GM12878 (cell line): ENCODE data around the gene OR10R2. TPM values are rescaled to one million over a fixed set of nuclear protein-coding genes. Genes with fewer than 3 reads are reported as not detected.

Experiments used
- ATAC-seq: fragments of 200-7000 bp; cut with Tn5 transposase; 3 replicates; pipeline ENCODE4 v1.9.1; 2020; ENCODE audit warnings: mild to moderate bottlenecking, moderate library complexity
- BruUV-seq: library from RNA; stranded (reverse); fragments of 400-500 nt; replicated peaks from 2 replicates; lab custom pipeline; 2021; lab: Mats Ljungman, UMichigan
- CTCF ChIA-PET: fragments of 300-600 bp; sonication (Branson Sonifier 250); formaldehyde crosslinking; extraction: SDS; loops from one replicate; lab custom pipeline; 2021; ENCODE audit warnings: inconsistent platforms; lab: Yijun Ruan, JAX
- POLR2A ChIA-PET: fragments of 350-600 bp; formaldehyde crosslinking; extraction: SDS; loops from one replicate; lab custom pipeline; 2021; ENCODE audit warnings: inconsistent platforms; lab: Charles Lee
- RAD21 ChIA-PET: fragments of 300-600 bp; sonication (Branson Sonifier 250); formaldehyde crosslinking; loops from one replicate; lab custom pipeline; 2023; ENCODE audit warnings: antibody characterized with exemption; ENCODE audit not compliant: unreplicated experiment; lab: Charles Lee
- SMC1A ChIA-PET: fragments of 300-600 bp; sonication (Branson Sonifier 250); formaldehyde crosslinking; loops from one replicate; lab custom pipeline; 2023; ENCODE audit not compliant: unreplicated experiment, uncharacterized antibody; lab: Charles Lee
- DNase-seq: peaks from one replicate; pipeline ENCODE4 v3.0.0-alpha.2; 2011; ENCODE audit warnings: low read depth, low spot score
- FAIRE-seq: peaks from 3 replicates; lab custom pipeline; 2011; peaks lifted over from hg19 to GRCh38; lab: Jason Lieb, UNC
- H2AFZ ChIP-seq: 2 replicates; pipeline ENCODE4 v1.6.0; 2011; ENCODE audit warnings: low read depth, low read length, control low read depth; ENCODE audit not compliant: control insufficient read depth
- H3K27ac ChIP-seq: 2 replicates; pipeline ENCODE4 v1.5.1; 2011; ENCODE audit warnings: control low read depth; ENCODE audit not compliant: control insufficient read depth, insufficient read depth
- H3K27me3 ChIP-seq, 2 experiments: replicated peaks in 1 of 2; 2 replicates each; pipeline versions ENCODE4 v1.6.0 to v1.6.1; 2011; ENCODE audit warnings: low read length in 1 of 2; ENCODE audit not compliant: control insufficient read depth in 2 of 2, insufficient read depth in 2 of 2
- H3K36me3 ChIP-seq, 2 experiments: 2 replicates each; pipeline ENCODE4 v1.5.1; 2011; ENCODE audit warnings: low read length in 1 of 2; ENCODE audit not compliant: control insufficient read depth in 2 of 2, insufficient read depth in 2 of 2
- H3K4me1 ChIP-seq: 2 replicates; pipeline ENCODE4 v1.6.1; 2011; ENCODE audit warnings: mild to moderate bottlenecking, low read length, moderate library complexity, mixed read lengths; ENCODE audit not compliant: control insufficient read depth, insufficient read depth
- H3K4me2 ChIP-seq: 2 replicates; pipeline ENCODE4 v1.6.0; 2011; ENCODE audit warnings: control low read depth; ENCODE audit not compliant: control insufficient read depth, insufficient read depth
- H3K4me3 ChIP-seq: fragments of 200-600 bp; sonication (generic); 2 replicates; pipeline ENCODE4 v1.5.1; 2016
- H3K79me2 ChIP-seq: 2 replicates; pipeline ENCODE4 v1.6.0; 2011; ENCODE audit warnings: low read length; ENCODE audit not compliant: control insufficient read depth, insufficient read depth
- H3K9ac ChIP-seq: 2 replicates; pipeline ENCODE4 v1.8.0; 2011; ENCODE audit warnings: low read length, control low read depth, mixed read lengths; ENCODE audit not compliant: control insufficient read depth, insufficient read depth
- H3K9me3 ChIP-seq: replicated peaks from 3 replicates; pipeline ENCODE4 v1.5.1; 2011; ENCODE audit warnings: mild to moderate bottlenecking, low read length; ENCODE audit not compliant: control insufficient read depth, insufficient read depth
- H4K20me1 ChIP-seq: 2 replicates; pipeline ENCODE4 v1.6.0; 2011; ENCODE audit not compliant: control insufficient read depth, insufficient read depth
- BACH1 ChIP-seq: fragments of 450-650 bp; IDR thresholded peaks from 2 replicates; pipeline ENCODE4 v1.6.1; 2017; ENCODE audit warnings: mild to moderate bottlenecking, borderline replicate concordance
- BMI1 ChIP-seq: fragments of 450-650 bp; IDR thresholded peaks from 2 replicates; pipeline ENCODE4 v1.6.1; 2016; ENCODE audit warnings: mild to moderate bottlenecking, moderate library complexity, borderline replicate concordance
- CHD4 ChIP-seq: fragments of 200-600 bp; sonication (generic); IDR thresholded peaks from 2 replicates; pipeline ENCODE4 v1.6.1; 2016; ENCODE audit warnings: mild to moderate bottlenecking
- CREB1 ChIP-seq: IDR thresholded peaks from 2 replicates; pipeline ENCODE4 v1.6.1; 2012; ENCODE audit warnings: low read depth, mild to moderate bottlenecking, inconsistent platforms
- CREM ChIP-seq: IDR thresholded peaks from 2 replicates; pipeline ENCODE4 v1.6.1; 2014; ENCODE audit warnings: antibody characterized with exemption, low read depth
- EP300 ChIP-seq, 2 experiments: fragments of 150-350 bp in 1 of 2; IDR thresholded peaks; 2 replicates each; pipeline ENCODE4 v1.6.1; 2011 to 2012; ENCODE audit warnings: low read depth in 2 of 2, low read length in 2 of 2, borderline replicate concordance in 1 of 2, improper control_type of control experiment in 1 of 2, inconsistent platforms in 1 of 2; ENCODE audit not compliant: control insufficient read depth in 1 of 2
- LARP7 ChIP-seq: fragments of 450-650 bp; IDR thresholded peaks from 2 replicates; pipeline ENCODE4 v1.6.1; 2017; ENCODE audit warnings: mild to moderate bottlenecking
- NFXL1 ChIP-seq: fragments of 450-650 bp; IDR thresholded peaks from 2 replicates; pipeline ENCODE4 v1.6.1; 2017; ENCODE audit warnings: antibody characterized with exemption, mild to moderate bottlenecking, borderline replicate concordance
- PAX8 ChIP-seq: fragments of 450-650 bp; IDR thresholded peaks from 2 replicates; pipeline ENCODE4 v1.6.1; 2017; ENCODE audit warnings: mild to moderate bottlenecking, moderate library complexity
- RAD51 ChIP-seq: fragments of 450-650 bp; IDR thresholded peaks from 2 replicates; pipeline ENCODE4 v1.6.1; 2016; ENCODE audit warnings: moderate library complexity, mild to moderate bottlenecking, inconsistent platforms
- SUZ12 ChIP-seq: fragments of 200-600 bp; sonication (generic); IDR thresholded peaks from one replicate; pipeline ENCODE4 v1.6.1; 2018; ENCODE audit warnings: antibody characterized with exemption, mild to moderate bottlenecking; ENCODE audit not compliant: unreplicated experiment
- ZZZ3 ChIP-seq: IDR thresholded peaks from 2 replicates; pipeline ENCODE4 v1.6.1; 2011; ENCODE audit warnings: low read depth; ENCODE audit not compliant: control insufficient read depth, insufficient read length
- WGBS: methylation state at CpG from one replicate; pipeline ENCODE4 v1.1.6; 2016; ENCODE audit warnings: low lambda C conversion rate; ENCODE audit not compliant: insufficient replicate concordance, insufficient coverage; ENCODE audit errors: missing lambda C conversion rate; 5-methylcytosine and 5-hydroxymethylcytosine counted together
- in situ Hi-C: fragments of 300-500 bp; cut with MboI; formaldehyde crosslinking; loops from 9 replicates; pipeline ENCODE4 v1.14.3; 2018; ENCODE audit warnings: mixed read lengths
- intact Hi-C: fragments of 100-400 bp; cut with micrococcal nuclease; formaldehyde crosslinking; loops from one replicate; pipeline ENCODE4 v1.14.2; 2022; ENCODE audit not compliant: unreplicated experiment
- polyA plus RNA-seq, 11 experiments: library from polyadenylated mRNA; depleted of rRNA in 4 of 11; unstranded in 6 of 11; stranded (reverse) in 5 of 11; fragments of >200 nt; fragmentation: Nextera tagmentation in 4 of 11; fragmentation: Illumina TruSeq in 1 of 11; extraction: Ambion mirVana in 4 of 11; extraction: Trizol in 1 of 11; gene quantifications; 1 replicate in 1 of 11; 2 replicates in 10 of 11; pipeline versions ENCODE4 v1.2.1 to v1.2.3, GENCODE V29; 2011 to 2016; ENCODE audit warnings: inconsistent platforms in 2 of 11, missing spikeins in 2 of 11, low read depth in 1 of 11
- total RNA-seq, 4 experiments: library from RNA; depleted of rRNA in 3 of 4; stranded (reverse); fragments of >200 nt in 3 of 4; fragmentation: Illumina TruSeq in 1 of 4; extraction: Trizol in 1 of 4; gene quantifications; 2 replicates each; pipeline versions ENCODE4 v1.2.1 to v1.2.3, GENCODE V29; 2013 to 2021
- TF ChIP-seq, protein P1 (sequence below): fragments of 450-650 bp; IDR thresholded peaks from 2 replicates; pipeline ENCODE4 v1.6.1; 2016; ENCODE audit warnings: mild to moderate bottlenecking

Gene OR10R2
- total and polyA plus RNA-seq, 10 of the 15 experiments (the other 5 are each of a cell fraction or from before 2014, with no cell fraction given): not detected

DNA sequence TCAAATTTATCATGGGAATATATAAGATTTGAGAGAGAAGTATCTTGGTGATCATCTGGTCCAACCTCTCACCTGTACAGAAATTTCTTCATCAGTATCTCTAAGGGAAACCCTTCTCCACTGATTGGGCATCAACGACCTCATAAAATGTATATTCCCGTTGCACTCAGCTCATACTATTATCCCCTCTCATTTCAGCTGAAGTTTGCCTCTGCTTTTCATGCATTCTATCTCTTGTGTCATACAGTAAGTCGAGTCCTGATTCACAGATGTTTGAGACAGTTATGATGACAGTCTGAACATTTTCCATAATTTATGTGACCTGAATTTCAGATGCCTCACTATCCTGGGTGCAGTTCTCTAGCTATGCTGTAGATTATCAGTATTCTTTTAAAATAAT, 21.0 kb downstream of the OR10R2 start:
- in situ Hi-C loops: no loop called here
- no peak for ATAC-seq
- DNase-seq: no peak
- H3K79me2 ChIP-seq: no peaks in the 10 kb centered on the region
- ChIA-PET POLR2A (no interaction called here), RAD21 (interaction anchor here (0.6 to 1.6 kb wide), 2 partner anchors 289 to 721 kb away, joined by 3 to 7 read pairs; no protein-coding TSS in a partner anchor), CTCF (interaction anchor here (7.7 kb wide), 1 partner anchor 290 kb away, joined by 64 read pairs; no protein-coding TSS in a partner anchor), SMC1A (interaction anchor here (1.1 kb wide), 1 partner anchor 10 kb away, joined by 5 read pairs; no protein-coding TSS in a partner anchor)
- intact Hi-C loops: no loop called here
- H3K27ac ChIP-seq: no peak overlapping the region
- no peak for FAIRE-seq
- TF ChIP-seq ZZZ3: no peak
- no TSS peak for BruUV-seq
- no peak overlapping the region for H3K4me2 ChIP-seq
- 0 out of 4 replicates have a peak, but pooled peaks cover 0 to 3% of the 10 kb centered on the region in 2 experiments for H3K27me3 ChIP-seq
- no peaks in the 10 kb centered on the region for H3K4me1 ChIP-seq
- H3K9ac ChIP-seq: no peak overlapping the region
- H3K9me3 ChIP-seq: no peaks in the 10 kb centered on the region
- H2AFZ ChIP-seq: no peak overlapping the region
- no peaks in the 10 kb centered on the region for H3K36me3 ChIP-seq
- H4K20me1 ChIP-seq: no peaks in the 10 kb centered on the region
- H3K4me3 ChIP-seq: no peak overlapping the region
- WGBS: 0% methylated on average over 3 of the region's 3 CpGs

DNA sequence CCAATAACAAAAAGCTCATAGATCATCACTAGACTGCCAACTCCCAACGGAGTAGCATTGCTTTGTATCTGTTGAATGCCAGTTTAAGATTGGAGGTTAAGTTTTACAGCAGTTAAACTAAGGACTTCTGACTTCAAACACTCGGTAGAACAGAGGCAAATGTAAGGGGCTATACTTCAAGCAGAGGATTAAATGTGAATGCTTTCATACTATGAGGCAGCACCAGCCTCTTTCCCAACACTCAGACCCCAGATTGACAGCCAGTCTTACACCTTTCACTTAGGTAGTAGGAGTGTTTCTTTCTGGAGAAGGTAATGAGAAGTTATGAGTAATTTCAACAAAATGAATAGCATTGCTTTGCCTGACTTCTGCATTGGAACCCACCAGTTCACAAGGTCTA, 22.8 kb downstream of the OR10R2 start:
- POLR2A ChIA-PET: no interaction called here
- WGBS: 2% methylated on average over 2 of the region's 2 CpGs
- intact Hi-C loops: no loop called here
- no peak for TF ChIP-seq BMI1
- TF ChIP-seq CHD4: no peak
- no peak for TF ChIP-seq NFXL1
- TF ChIP-seq CREM: no peak
- TF ChIP-seq, protein P1, sequence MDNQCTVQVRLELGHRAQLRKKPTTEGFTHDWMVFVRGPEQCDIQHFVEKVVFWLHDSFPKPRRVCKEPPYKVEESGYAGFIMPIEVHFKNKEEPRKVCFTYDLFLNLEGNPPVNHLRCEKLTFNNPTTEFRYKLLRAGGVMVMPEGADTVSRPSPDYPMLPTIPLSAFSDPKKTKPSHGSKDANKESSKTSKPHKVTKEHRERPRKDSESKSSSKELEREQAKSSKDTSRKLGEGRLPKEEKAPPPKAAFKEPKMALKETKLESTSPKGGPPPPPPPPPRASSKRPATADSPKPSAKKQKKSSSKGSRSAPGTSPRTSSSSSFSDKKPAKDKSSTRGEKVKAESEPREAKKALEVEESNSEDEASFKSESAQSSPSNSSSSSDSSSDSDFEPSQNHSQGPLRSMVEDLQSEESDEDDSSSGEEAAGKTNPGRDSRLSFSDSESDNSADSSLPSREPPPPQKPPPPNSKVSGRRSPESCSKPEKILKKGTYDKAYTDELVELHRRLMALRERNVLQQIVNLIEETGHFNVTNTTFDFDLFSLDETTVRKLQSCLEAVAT: no peak
- TF ChIP-seq RAD51: no peak
- no peak for TF ChIP-seq SUZ12
- no peak for TF ChIP-seq PAX8
- no peak for TF ChIP-seq LARP7
- no peak for TF ChIP-seq CREB1
- TF ChIP-seq BACH1: no peak
- TF ChIP-seq EP300 (IDR thresholded peaks at IDR 0.05; ENCODE audit: borderline replicate concordance in 1 of 2, control insufficient read depth in 1 of 2, low read depth in 2 of 2, low read length in 2 of 2): no peak

More for the DNA sequence above, 22.8 kb downstream of the OR10R2 start:
- no TSS peak for BruUV-seq
- H2AFZ ChIP-seq: no peak overlapping the region
- H3K4me1 ChIP-seq: no peaks in the 10 kb centered on the region
- RAD21 ChIA-PET: interaction anchor here (0.5 to 3.1 kb wide), 2 partner anchors 291 to 293 kb away, joined by 3 to 26 read pairs; no protein-coding TSS in a partner anchor
- in situ Hi-C loops: no loop called here
- no peak overlapping the region for H3K9ac ChIP-seq
- 0 out of 4 replicates have a peak, but pooled peaks cover 0 to 3% of the 10 kb centered on the region in 2 experiments for H3K27me3 ChIP-seq
- no peak for DNase-seq
- H3K9me3 ChIP-seq: no peaks in the 10 kb centered on the region
- no peaks in the 10 kb centered on the region for H3K36me3 ChIP-seq
- no peaks in the 10 kb centered on the region for H4K20me1 ChIP-seq
- no peak for FAIRE-seq
- no peaks in the 10 kb centered on the region for H3K79me2 ChIP-seq
- H3K27ac ChIP-seq: no peak overlapping the region
- no peak for ATAC-seq
- CTCF ChIA-PET: interaction anchor here (0.6 to 7.7 kb wide), 5 partner anchors 11 to 370 kb away, joined by 3 to 64 read pairs (median 5); no protein-coding TSS in a partner anchor
- H3K4me2 ChIP-seq: no peak overlapping the region
- SMC1A ChIA-PET: interaction anchor here (1.4 to 4.2 kb wide), 2 partner anchors 247 to 291 kb away, joined by 3 to 54 read pairs; no protein-coding TSS in a partner anchor
- no peak overlapping the region for H3K4me3 ChIP-seq
